Occipital lobe (tissue), 2 donors: ENCODE data around the gene GNG13. TPM values are rescaled to one million over a fixed set of nuclear protein-coding genes. Genes with fewer than 3 reads are reported as not detected.
"Not testable (repeated sequence)": the region's sequence is repeated elsewhere in the genome, so short reads cannot be mapped to it uniquely, and the experiment has no call there.

Experiments
- DNase-seq: peaks from one replicate; lab custom pipeline; 2025; lab: John Stamatoyannopoulos, UW
- total RNA-seq: library from RNA; depleted of rRNA; stranded (reverse); fragments of >200 nt; gene quantifications from one replicate; pipeline ENCODE4 v1.2.3, GENCODE V29; 2014

The GNG13 gene
- not detected for total RNA-seq

DNA sequence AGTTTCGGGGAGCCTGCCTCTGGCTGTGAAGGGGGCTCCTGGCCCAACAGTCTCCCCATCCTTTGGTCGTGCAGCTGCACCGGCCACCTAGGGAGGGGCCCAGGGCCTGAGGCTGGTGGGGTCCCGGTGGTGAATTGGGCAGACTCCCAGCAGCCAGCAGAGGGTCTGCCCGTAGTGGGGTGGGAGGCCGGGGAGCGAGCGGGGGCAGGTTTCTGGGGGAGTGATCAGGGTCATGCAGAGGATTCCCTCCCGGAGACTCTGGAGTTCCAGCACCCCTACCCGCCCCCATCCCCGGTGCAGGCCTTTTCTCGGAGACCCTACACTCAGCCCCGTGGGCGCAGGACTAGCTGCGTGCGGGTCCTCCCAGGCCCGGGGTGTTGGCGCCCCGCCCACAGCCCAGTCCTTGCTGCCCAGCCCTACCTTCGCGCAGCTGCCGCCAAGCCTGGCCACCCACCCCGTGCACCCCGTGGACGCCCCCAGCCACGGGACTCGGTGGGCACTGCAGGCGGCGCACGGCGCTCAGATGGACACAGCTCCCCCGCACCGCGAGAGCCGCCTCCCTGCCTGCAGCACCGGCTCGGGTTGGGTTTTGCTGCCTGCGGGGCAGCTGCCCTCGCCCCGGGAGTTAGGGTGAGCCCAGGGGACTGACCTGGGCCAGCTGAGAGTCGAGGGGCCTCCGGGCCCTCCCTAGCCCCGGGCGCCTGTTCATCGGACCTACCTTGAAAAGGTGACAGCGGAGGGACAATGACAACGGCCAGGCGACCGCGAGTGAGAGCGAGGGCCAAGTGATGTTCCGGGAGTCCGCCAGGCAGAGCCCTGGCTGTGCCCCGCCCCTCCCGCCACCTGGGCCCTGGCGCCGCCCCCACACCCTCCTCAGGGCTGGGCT lies at the start of gene GNG13:
TSS of gene GNG13 (minus strand) at position 787 of the 886 bp plus-strand sequence. CDS start 1,657 bp downstream, outside the sequence.
- no peak for DNase-seq

DNA sequence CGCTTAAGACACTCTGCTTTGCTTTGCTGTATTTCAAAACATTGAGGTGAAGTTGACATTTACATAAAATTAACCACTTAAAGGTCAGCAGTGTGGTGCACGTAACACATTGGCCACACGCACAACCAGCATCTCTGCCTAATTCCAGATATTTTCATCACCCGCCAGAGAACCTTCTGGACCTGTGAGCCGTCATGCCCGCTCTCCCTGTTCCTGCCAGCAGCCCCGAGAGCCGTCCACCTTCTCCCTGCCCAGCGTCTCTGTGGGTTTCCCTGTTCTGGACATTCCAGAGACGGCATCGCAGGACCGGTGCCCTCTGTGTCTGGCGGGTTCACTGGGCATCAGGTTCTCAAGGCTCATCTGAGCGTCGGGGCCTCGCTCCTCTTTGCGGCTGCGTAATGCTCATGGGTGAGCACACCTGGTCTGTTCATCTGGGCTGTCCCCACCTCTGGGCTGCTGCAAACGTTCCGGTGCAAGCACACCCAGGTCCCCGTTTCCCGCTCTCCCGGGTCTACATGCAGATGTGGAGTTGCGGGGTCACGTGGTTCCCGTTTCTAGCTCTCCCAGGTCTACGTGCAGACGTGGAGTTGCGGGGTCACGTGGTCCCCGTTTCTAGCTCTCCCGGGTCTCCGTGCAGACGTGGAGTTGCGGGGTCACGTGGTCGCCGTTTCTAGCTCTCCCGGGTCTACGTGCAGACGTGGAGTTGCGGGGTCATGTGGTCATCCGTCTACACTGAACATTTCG lies 48.1 kb upstream of the GNG13 start:
- no peak for DNase-seq

GRCh38 chr16:847681-848445 lies 47.3 kb upstream of the GNG13 start:
- no peak for DNase-seq

DNA sequence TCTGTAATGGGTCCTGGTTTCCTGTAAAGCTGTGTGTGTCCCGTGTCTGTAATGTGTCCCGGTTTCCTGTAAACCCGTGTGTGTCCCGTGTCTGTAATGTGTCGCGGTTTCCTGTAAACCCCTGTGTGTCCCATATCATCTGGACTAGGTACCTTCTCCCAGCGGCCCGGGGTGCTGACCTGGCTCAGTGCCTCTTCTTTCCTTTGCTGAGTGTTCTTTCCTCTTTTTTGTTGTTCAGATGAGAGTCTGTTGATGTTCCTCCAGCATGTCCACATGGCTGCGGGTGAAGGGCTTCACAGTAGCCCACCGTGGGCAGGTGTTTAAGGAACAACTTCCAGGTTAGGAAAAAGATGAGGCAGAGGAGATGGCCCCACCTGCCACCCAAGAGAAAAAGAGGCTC lies 46.6 kb upstream of the GNG13 start:
- DNase-seq: no peak

DNA sequence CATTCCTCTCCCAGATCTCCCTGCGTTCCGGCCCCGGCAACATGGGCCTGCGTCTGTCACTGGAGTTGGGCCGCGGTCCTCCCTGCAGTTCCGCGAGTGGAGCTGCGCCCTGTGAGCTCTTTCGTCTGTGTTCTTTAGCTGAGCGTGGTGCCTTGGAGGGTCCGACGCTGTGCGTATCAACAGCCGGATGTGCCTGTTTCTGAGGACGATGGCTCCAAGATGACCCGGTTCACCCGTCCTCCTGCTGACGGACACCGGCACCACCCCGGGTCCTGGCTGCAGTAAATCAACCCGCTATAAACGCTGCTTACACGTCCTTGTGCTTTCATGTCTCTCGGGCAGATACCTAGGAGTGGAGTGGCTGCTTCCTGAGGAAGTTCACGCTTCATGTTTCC lies 44.8 kb upstream of the GNG13 start:
- DNase-seq: no peak

- DNase-seq: no peak
Measured at GRCh38 chr16:844638-845350, 44.3 kb upstream of the GNG13 start.

DNA sequence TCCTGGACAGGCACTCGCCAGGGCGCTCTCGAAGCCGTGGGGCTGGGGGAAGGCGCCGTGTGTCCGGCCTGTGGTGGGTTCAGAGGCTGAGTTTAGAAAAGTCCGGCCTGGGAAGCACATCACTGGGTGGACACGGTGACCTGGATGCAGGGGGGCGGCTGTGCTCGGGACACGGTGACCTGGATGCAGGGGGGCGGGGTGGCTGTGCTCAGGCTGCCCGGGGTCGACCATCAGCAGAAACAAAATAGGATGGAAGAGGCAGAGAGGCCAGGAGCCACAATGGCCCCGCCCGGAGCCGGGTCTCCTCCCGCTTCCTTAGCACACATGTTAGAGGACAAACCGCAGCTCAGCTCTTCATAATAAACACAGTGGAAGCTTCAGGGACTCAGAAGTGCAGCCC lies 43.2 kb upstream of the GNG13 start:
- no peak for DNase-seq

- no peak for DNase-seq
Measured at GRCh38 chr16:842711-843560, 42.4 kb upstream of the GNG13 start.

- DNase-seq: peak; percentile 40
Measured at GRCh38 chr16:842061-842476, 41.5 kb upstream of the GNG13 start.

GRCh38 chr16:841455-842060 lies 41.0 kb upstream of the GNG13 start:
- DNase-seq: no peak

DNA sequence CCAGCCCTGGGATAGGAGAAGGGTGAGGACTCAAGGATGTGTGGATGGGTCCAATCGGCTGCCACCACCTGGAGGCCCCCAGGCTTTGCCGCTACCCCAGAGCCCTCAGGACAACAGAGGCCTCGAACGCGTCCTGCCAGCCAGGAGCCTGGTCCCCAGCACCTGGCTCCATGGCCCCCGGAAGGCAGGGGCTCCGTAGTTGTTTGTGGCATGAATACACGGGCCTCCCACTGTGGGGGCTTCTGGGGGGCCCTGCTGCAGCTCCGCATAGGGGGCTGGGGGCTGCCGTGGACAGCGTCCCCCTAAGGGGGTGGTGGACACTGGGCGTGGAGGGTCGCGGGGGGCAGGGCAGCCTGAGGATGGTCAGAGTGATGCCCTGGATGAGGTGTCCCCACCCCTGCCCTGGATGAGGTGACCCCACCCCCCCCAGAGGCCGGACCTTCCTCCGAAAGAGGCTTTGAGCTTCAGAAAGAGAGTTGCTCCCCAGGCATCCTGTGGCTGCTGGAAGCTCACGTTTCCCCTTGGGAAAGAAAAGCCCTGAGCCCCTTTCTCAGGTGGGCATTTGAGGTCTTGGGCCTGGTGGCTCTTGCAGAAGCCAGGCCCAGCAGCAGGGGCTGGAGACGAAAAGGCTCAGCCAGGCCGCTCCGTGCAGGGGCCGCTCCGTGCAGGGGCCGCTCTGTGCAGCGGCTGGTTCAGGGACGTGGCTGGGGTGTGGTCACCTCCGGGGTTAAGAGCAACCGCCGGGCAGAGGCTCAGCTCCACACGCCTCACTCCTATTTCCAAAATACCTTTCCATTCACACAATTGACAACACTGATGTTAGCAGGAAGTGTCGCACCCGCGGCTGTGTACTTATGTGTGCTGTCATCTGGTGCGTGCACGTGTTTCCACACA lies 40.3 kb upstream of the GNG13 start:
- DNase-seq: no peak

DNA sequence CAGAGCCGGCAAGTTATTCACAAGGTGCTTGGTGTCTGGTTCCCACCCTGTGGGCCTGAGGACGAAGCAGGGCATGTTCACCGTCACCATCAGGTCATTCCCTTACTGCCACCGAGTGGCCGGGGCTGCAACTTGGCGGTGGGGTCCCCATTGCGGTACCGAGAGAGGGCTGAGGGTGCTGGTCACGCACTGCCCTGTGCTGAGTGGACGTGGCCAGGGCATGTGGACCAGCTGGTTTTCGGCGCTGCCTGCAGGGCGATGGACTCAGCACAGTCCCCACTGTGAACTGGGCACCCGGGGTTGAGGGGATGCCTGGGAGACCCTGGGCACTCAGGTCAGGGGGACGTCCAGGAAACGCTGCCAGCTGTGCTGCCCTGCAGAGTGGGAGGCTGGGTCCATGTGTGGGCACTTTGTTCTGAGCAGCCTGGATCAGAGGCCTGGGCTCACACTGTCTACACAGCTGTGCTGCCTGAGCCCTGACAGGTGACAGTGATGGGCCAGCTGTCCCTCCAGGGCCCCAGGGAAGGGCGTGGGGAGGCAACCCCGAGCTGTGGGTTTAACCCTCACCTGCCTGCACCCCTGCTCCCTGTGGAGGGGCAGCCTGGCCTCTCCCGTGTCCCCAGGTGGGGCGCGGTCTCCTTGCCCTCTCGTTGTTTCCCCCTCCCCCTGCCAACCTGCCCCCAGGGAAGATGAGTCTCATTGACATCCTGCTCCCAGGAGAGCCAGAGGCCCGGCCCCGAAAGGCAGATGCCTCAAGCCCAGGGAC lies 39.3 kb upstream of the GNG13 start:
- no peak for DNase-seq

DNA sequence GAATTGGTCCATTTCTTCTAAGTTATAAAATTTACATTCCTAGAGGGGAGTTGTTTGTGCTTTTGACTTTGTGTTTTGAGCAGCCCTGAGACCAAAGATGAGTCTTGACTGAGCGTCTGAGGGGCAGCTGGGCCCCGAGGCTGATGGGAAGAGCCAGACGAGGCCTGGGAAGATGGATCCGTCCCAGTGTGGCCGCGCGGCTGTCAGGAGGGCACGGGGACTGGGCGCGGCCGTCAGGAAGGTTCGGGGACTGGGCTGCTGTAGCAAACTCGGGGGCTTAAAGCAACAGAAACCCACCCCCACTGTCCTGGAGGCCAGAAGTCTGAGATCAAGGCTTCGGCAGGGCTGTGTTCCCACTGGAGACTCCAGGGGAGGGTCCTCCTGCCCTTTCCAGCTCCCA lies 38.2 kb upstream of the GNG13 start:
- no peak for DNase-seq

DNA sequence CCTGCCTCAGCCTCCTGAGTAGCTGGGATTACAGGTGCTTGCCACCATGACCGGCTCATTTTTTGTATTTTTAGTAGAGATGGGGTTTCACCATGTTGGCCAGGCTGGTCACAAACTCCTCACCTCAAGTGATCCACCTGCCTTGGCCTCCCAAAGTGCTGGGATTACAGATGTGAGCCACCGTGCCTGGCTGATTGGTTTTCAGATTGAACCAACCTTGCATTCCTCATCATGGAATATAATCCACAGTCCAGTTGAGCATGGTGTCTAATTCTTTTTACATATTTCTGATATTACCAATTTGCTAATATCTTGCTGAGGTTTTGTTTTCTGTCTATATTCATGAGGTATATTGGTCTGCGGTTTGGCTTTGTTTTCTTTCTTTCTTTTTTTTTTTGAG lies 36.3 kb upstream of the GNG13 start:
- not testable (repeated sequence) for DNase-seq

DNA sequence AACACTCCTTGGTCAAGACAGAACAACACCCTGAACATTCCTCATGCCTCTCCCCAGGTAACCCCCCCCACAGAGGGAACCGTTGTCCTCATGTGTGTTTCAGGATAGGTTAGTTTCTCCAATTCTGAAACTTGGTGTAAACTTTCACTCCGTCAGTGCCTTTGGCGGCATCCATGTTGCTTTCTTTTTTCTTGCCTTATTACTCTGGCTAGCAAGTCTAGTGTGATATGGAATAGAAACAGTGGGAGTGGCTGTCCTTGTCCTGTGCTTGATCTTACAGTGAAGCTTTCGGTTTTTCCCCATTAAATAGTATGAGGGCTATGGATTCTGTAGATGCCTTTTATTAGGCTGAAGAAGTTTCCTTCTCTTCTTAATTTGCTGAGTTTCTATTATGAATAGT lies 35.7 kb upstream of the GNG13 start:
- DNase-seq: no peak

- no peak for DNase-seq
Measured at GRCh38 chr16:835373-835772, 34.8 kb upstream of the GNG13 start.

GRCh38 chr16:833411-833810 lies 32.9 kb upstream of the GNG13 start:
- no peak for DNase-seq
